Iris pigment epithelial cell (primary cell): ENCODE measurements around the gene SPTLC2.

Experiments used
- DNase-seq: peaks from one replicate; pipeline ENCODE4 v3.0.0-alpha.2; 2011; ENCODE audit warnings: low read depth

The SPTLC2 gene

GRCh38 chr14:77623201-77623600, 6.8 kb upstream of the SPTLC2 start:
- DNase-seq = no peak

- DNase-seq = no peak
These were observed 6.0 kb upstream of the SPTLC2 start for GRCh38 chr14:77622366-77622961.

GRCh38 chr14:77620222-77620870, 3.9 kb upstream of the SPTLC2 start:
- DNase-seq = no peak

- no peak for DNase-seq
These were observed 2.0 kb upstream of the SPTLC2 start for GRCh38 chr14:77618381-77618970.

- no peak for DNase-seq
These were observed 344 bp downstream of the SPTLC2 start for GRCh38 chr14:77616133-77616453.

- peak; percentile 24 for DNase-seq
These were observed 890 bp downstream of the SPTLC2 start for GRCh38 chr14:77615361-77616132.

GRCh38 chr14:77613201-77613600, 3.2 kb downstream of the SPTLC2 start:
- no peak for DNase-seq

- DNase-seq = peak; percentile 34
These were observed 4.3 kb downstream of the SPTLC2 start for GRCh38 chr14:77612011-77612620.

GRCh38 chr14:77610553-77610952, 5.9 kb downstream of the SPTLC2 start:
- DNase-seq = no peak

- DNase-seq = no peak
These were observed 6.5 kb downstream of the SPTLC2 start for GRCh38 chr14:77609922-77610321.

- DNase-seq = no peak
These were observed 8.6 kb downstream of the SPTLC2 start for GRCh38 chr14:77607741-77608302.

- no peak for DNase-seq
These were observed 11.0 kb downstream of the SPTLC2 start for GRCh38 chr14:77605392-77605972.

- no peak for DNase-seq
These were observed 12.7 kb downstream of the SPTLC2 start for GRCh38 chr14:77603654-77604255.

GRCh38 chr14:77603031-77603430, 13.4 kb downstream of the SPTLC2 start:
- DNase-seq = no peak

- DNase-seq = no peak
These were observed 14.4 kb downstream of the SPTLC2 start for GRCh38 chr14:77601846-77602619.

- no peak for DNase-seq
These were observed 16.5 kb downstream of the SPTLC2 start for GRCh38 chr14:77599889-77600288.

- DNase-seq = no peak
These were observed 17.9 kb downstream of the SPTLC2 start for GRCh38 chr14:77598366-77599070.

GRCh38 chr14:77593501-77593961, 22.9 kb downstream of the SPTLC2 start:
- DNase-seq = peak; percentile 45

- DNase-seq = no peak
These were observed 25.5 kb downstream of the SPTLC2 start for GRCh38 chr14:77590845-77591485.
